Transverse colon (tissue), 4 donors: ENCODE measurements around the gene HTT. TPM values are rescaled to one million over a fixed set of nuclear protein-coding genes. Genes with fewer than 3 reads are reported as not detected.

Source experiments
- DNase-seq: peaks from one replicate; pipeline ENCODE4 v3.0.0-alpha.2; 2019
- H3K27ac ChIP-seq, 4 donors: fragments of 200-600 bp; sonication (generic); 2 replicates each; pipeline ENCODE4 v1.5.1; 2016 to 2018; ENCODE audit warnings: inconsistent platforms in 4 of 4
- H3K27me3 ChIP-seq: fragments of 200-600 bp; sonication (generic); 2 replicates; pipeline ENCODE4 v1.5.1; 2017; ENCODE audit warnings: inconsistent platforms
- H3K36me3 ChIP-seq, 4 donors: fragments of 200-600 bp; sonication (generic); 2 replicates each; pipeline ENCODE4 v1.5.1; 2017 to 2019; ENCODE audit warnings: inconsistent platforms in 4 of 4
- H3K4me1 ChIP-seq, 4 donors: fragments of 200-600 bp; sonication (generic); 2 replicates each; pipeline ENCODE4 v1.5.1; 2017 to 2020; ENCODE audit warnings: inconsistent platforms in 4 of 4
- H3K4me3 ChIP-seq, 4 donors: fragments of 200-600 bp; sonication (generic); 1 replicate in 1 of 4; 2 replicates in 3 of 4; pipeline versions ENCODE4 v1.5.1 to v1.6.1; 2017 to 2019; ENCODE audit warnings: inconsistent platforms in 4 of 4
- H3K9me3 ChIP-seq, 2 donors: fragments of 200-600 bp; sonication (generic); 2 replicates each; pipeline ENCODE4 v1.5.1; 2017 to 2019; ENCODE audit warnings: inconsistent platforms in 2 of 2
- EP300 ChIP-seq: sonication (generic); formaldehyde crosslinking; IDR thresholded peaks from one replicate; pipeline ENCODE4 v1.6.1; 2017; ENCODE audit warnings: antibody characterized with exemption, low read depth
- POLR2A ChIP-seq: fragments of 450-650 bp; IDR thresholded peaks from one replicate; pipeline ENCODE4 v1.6.1; 2016; ENCODE audit warnings: antibody characterized with exemption, mild to moderate bottlenecking, moderate library complexity
- POLR2AphosphoS5 ChIP-seq, 3 donors: sonication (generic); formaldehyde crosslinking; IDR thresholded peaks; one replicate each; pipeline ENCODE4 v1.6.1; 2016; ENCODE audit warnings: antibody characterized with exemption in 3 of 3
- WGBS, 2 donors: methylation state at CpG; one replicate each; pipeline ENCODE4 v1.1.5; 2018; ENCODE audit warnings: low coverage in 1 of 2; 5-methylcytosine and 5-hydroxymethylcytosine counted together
- in situ Hi-C, 4 donors: fragments of 200-750 bp; cut with MboI; loops; one replicate each; pipeline versions ENCODE4 v1.15.0 to v1.15.1; 2017; ENCODE audit warnings: low sequenced_read_pairs in 3 of 4, low pct_ligation_motif_present in 1 of 4, low pct_unique_long_range_greater_than_20kb in 1 of 4
- intact Hi-C: fragments of 100-400 bp; cut with DNase I; formaldehyde crosslinking; loops from one replicate; pipeline ENCODE4 v1.15.1; 2023; ENCODE audit warnings: low total_unique reads
- total RNA-seq, 4 donors: library from RNA; depleted of rRNA; stranded (reverse); fragments of >200 nt; gene quantifications; one replicate each; pipeline ENCODE4 v1.1.0, GENCODE V29; 2016
- TF ChIP-seq, protein P1 (sequence below), 5 experiments: fragments of 200-600 bp in 3 of 5; fragments of 450-650 bp in 2 of 5; sonication (generic) in 3 of 5; IDR thresholded peaks; 1 replicate in 2 of 5; 2 replicates in 3 of 5; pipeline ENCODE4 v1.5.1; 2016 to 2017; ENCODE audit warnings: antibody characterized with exemption in 5 of 5, inconsistent platforms in 3 of 5, mild to moderate bottlenecking in 2 of 5, moderate library complexity in 1 of 5

Gene HTT
- total RNA-seq, 4 donors from 2014 or later, result 40.0 to 111 (median 79.4) TPM

DNA sequence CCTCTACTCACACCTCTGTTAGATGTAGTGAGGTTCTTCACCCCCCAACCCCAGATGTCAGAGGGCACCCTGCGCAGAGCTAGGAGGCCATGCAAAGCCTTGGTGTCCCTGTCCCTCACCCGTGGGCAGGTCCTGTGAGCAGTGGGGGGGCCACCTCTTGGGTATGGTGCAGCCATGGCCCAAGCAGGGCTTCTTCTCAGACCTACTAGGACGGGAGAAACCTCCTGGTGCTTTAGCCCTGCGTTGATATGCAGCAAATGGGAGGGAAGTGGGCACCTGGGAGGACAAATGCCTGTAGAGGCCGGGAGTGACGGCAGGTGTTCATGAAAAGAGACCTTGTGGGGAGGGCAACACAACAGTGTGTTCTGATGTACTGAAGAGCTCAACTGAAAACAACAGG, 136.0 kb downstream of the HTT start:
- in situ Hi-C loops, result loop anchor here in 1 of 4 donors (25.0 kb wide), 1 partner anchor 227 kb away; the partner anchor contains the start of gene HGFAC
- no peak overlapping the region for H3K27ac ChIP-seq
- DNase-seq, result no peak
- WGBS, 2 donors, result 97% methylated on average over 6 of the region's 6 CpGs; no CpG with 5 or more reads in 1 of the 2 donors
- no peaks in the 10 kb centered on the region for H3K4me1 ChIP-seq
- TF ChIP-seq EP300 (no peak), POLR2AphosphoS5 (IDR thresholded peaks at IDR 0.05) (no peak), POLR2A (no peak)
- TF ChIP-seq, protein P1, sequence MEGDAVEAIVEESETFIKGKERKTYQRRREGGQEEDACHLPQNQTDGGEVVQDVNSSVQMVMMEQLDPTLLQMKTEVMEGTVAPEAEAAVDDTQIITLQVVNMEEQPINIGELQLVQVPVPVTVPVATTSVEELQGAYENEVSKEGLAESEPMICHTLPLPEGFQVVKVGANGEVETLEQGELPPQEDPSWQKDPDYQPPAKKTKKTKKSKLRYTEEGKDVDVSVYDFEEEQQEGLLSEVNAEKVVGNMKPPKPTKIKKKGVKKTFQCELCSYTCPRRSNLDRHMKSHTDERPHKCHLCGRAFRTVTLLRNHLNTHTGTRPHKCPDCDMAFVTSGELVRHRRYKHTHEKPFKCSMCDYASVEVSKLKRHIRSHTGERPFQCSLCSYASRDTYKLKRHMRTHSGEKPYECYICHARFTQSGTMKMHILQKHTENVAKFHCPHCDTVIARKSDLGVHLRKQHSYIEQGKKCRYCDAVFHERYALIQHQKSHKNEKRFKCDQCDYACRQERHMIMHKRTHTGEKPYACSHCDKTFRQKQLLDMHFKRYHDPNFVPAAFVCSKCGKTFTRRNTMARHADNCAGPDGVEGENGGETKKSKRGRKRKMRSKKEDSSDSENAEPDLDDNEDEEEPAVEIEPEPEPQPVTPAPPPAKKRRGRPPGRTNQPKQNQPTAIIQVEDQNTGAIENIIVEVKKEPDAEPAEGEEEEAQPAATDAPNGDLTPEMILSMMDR (IDR thresholded peaks at IDR 0.05), result no peak
- H3K4me3 ChIP-seq, result no peak overlapping the region
- peaks cover 0 to 72% (median 33%) of the 10 kb centered on the region in 4 donors for H3K36me3 ChIP-seq
- no peaks in the 10 kb centered on the region for H3K9me3 ChIP-seq
- intact Hi-C loops, result no loop called here
- no peaks in the 10 kb centered on the region for H3K27me3 ChIP-seq

DNA sequence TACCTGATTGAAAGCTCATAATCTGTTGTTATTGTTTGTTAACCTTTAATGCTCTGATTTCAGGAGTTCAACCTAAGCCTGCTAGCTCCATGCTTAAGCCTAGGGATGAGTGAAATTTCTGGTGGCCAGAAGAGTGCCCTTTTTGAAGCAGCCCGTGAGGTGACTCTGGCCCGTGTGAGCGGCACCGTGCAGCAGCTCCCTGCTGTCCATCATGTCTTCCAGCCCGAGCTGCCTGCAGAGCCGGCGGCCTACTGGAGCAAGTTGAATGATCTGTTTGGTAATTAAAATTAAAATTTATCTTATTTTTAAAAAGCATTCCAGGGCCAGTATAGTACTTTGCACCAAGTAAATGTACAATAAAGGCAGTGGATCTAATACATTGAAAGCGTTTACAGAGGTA, 137.4 kb downstream of the HTT start:
- H3K27ac ChIP-seq, result no peak overlapping the region
- TF ChIP-seq EP300 (no peak), POLR2A (no peak), POLR2AphosphoS5 (IDR thresholded peaks at IDR 0.05) (no peak)
- TF ChIP-seq, protein P1 (IDR thresholded peaks at IDR 0.05), result no peak
- intact Hi-C loops (no loop called here), in situ Hi-C loops (loop anchor here in 1 of 4 donors (25.0 kb wide), 1 partner anchor 225 kb away; the partner anchor contains the start of gene HGFAC)
- peaks cover 0 to 77% (median 36%) of the 10 kb centered on the region in 4 donors for H3K36me3 ChIP-seq
- no peaks in the 10 kb centered on the region for H3K27me3 ChIP-seq
- WGBS, 2 donors, result 98 to 100% methylated on average over 1 to 8 of the region's 8 CpGs
- no peaks in the 10 kb centered on the region for H3K9me3 ChIP-seq
- H3K4me3 ChIP-seq, result no peak overlapping the region
- no peak for DNase-seq
- no peaks in the 10 kb centered on the region for H3K4me1 ChIP-seq

DNA sequence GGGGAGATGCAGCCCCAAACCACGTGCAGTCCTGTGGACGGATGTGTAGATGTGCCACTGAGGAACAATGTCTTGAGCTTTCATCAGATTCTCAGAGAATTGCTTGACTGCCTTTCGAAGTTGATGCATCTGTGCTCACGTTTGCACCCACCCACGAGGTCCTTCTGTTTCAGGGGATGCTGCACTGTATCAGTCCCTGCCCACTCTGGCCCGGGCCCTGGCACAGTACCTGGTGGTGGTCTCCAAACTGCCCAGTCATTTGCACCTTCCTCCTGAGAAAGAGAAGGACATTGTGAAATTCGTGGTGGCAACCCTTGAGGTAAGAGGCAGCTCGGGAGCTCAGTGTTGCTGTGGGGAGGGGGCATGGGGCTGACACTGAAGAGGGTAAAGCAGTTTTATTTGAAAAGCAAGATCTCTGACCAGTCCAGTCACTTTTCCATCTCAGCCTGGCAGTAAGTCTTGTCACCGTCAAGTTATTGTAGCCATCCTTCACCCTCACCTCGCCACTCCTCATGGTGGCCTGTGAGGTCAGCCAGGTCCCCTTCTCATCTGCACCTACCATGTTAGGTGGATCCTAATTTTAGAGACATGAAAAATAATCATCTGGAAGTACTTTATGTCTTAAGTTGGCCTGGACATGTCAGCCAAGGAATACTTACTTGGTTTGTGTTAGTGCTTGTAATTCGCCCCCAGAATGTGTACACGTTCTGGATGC, 138.1 kb downstream of the HTT start:
- peaks cover 0 to 78% (median 36%) of the 10 kb centered on the region in 4 donors for H3K36me3 ChIP-seq
- WGBS, 2 donors, result 83 to 98% methylated on average over 2 to 12 of the region's 12 CpGs
- DNase-seq, result no peak

DNA sequence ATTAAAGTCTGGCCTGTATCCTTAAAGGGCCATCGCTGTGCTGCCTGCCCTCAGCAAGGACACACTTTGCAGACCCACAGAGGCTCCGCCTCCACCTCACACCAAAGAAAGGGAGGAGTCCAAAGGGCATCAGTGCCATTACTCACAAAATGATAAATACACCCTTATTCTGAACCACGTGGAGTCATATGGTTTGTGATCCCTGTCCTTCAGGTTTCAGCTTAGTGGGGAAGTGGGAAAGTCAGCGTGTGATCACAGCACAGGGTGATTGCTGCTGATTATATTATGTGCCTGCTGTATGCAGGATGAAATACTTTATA, 138.6 kb downstream of the HTT start:
- no peaks in the 10 kb centered on the region for H3K9me3 ChIP-seq
- H3K4me3 ChIP-seq, result no peak overlapping the region
- in situ Hi-C loops, result loop anchor here in 1 of 4 donors (25.0 kb wide), 1 partner anchor 224 kb away; the partner anchor contains the start of gene HGFAC
- H3K27ac ChIP-seq, result no peak overlapping the region
- no peak for TF ChIP-seq POLR2AphosphoS5 (IDR thresholded peaks at IDR 0.05)
- no peak for TF ChIP-seq EP300
- TF ChIP-seq POLR2A, result no peak
- 82% methylated on average over 4 of the region's 4 CpGs; no CpG with 5 or more reads in 1 of the 2 donors for WGBS, 2 donors
- peaks cover 0 to 73% (median 38%) of the 10 kb centered on the region in 4 donors for H3K36me3 ChIP-seq
- H3K4me1 ChIP-seq, result no peaks in the 10 kb centered on the region
- DNase-seq, result no peak
- no peaks in the 10 kb centered on the region for H3K27me3 ChIP-seq
- intact Hi-C loops, result no loop called here

More for the DNA sequence above, 138.1 kb downstream of the HTT start:
- TF ChIP-seq POLR2A (no peak), POLR2AphosphoS5 (IDR thresholded peaks at IDR 0.05) (no peak), EP300 (no peak)
- TF ChIP-seq, protein P1 (IDR thresholded peaks at IDR 0.05), result no peak
- H3K4me1 ChIP-seq, result no peaks in the 10 kb centered on the region
- H3K27ac ChIP-seq, result no peak overlapping the region
- no peaks in the 10 kb centered on the region for H3K27me3 ChIP-seq
- no peak overlapping the region for H3K4me3 ChIP-seq
- intact Hi-C loops, result no loop called here
- in situ Hi-C loops, result loop anchor here in 1 of 4 donors (25.0 kb wide), 1 partner anchor 225 kb away; the partner anchor contains the start of gene HGFAC
- no peaks in the 10 kb centered on the region for H3K9me3 ChIP-seq
